Mesenchymal stem cell (in vitro differentiated cells and primary cell): ENCODE measurements around the gene ZBTB45. TPM values are rescaled to one million over a fixed set of nuclear protein-coding genes. Genes with fewer than 3 reads are reported as not detected.
A peak's percentile ranks its signal among the peaks of the same experiment; 100 is the strongest.

Experiments used
- DNase-seq: peaks from one replicate; pipeline ENCODE4 v3.0.0-alpha.2; 2013
- H2AFZ ChIP-seq: one replicate; pipeline ENCODE4 v1.6.1; 2013; ENCODE audit warnings: low read depth, mild to moderate bottlenecking, control low read depth, inconsistent platforms, low read length, moderate library complexity
- H2AK5ac ChIP-seq: 2 replicates; pipeline ENCODE4 v1.6.1; 2013; ENCODE audit warnings: low read length, moderate library complexity, mild to moderate bottlenecking, inconsistent platforms; ENCODE audit not compliant: severe bottlenecking
- H2BK120ac ChIP-seq: one replicate; pipeline ENCODE4 v1.6.1; 2013; ENCODE audit warnings: low read depth, mild to moderate bottlenecking, inconsistent platforms, low read length, moderate library complexity
- H2BK12ac ChIP-seq, 2 experiments: one replicate each; pipeline ENCODE4 v1.6.1; 2013; ENCODE audit warnings: inconsistent platforms in 2 of 2, low read length in 2 of 2, mild to moderate bottlenecking in 2 of 2, moderate library complexity in 2 of 2, control low read depth in 1 of 2
- H2BK15ac ChIP-seq: one replicate; pipeline ENCODE4 v1.6.1; 2013; ENCODE audit warnings: mild to moderate bottlenecking, low read depth, inconsistent platforms; ENCODE audit not compliant: poor library complexity, severe bottlenecking
- H2BK5ac ChIP-seq: 2 replicates; pipeline ENCODE4 v1.6.1; 2013; ENCODE audit warnings: low read depth, mild to moderate bottlenecking, low read length, control low read depth, inconsistent platforms; ENCODE audit not compliant: poor library complexity, severe bottlenecking
- H3K14ac ChIP-seq, 2 experiments: one replicate each; pipeline ENCODE4 v1.6.1; 2013; ENCODE audit warnings: inconsistent platforms in 2 of 2, low read length in 2 of 2, control low read depth in 1 of 2, mild to moderate bottlenecking in 1 of 2, moderate library complexity in 1 of 2
- H3K18ac ChIP-seq, 2 experiments: one replicate each; pipeline ENCODE4 v1.6.1; 2013; ENCODE audit warnings: inconsistent platforms in 2 of 2, low read length in 2 of 2, control low read depth in 1 of 2, low read depth in 1 of 2, mild to moderate bottlenecking in 1 of 2
- H3K23ac ChIP-seq, 2 experiments: one replicate each; pipeline ENCODE4 v1.6.1; 2013; ENCODE audit warnings: inconsistent platforms in 2 of 2, low read length in 2 of 2, mild to moderate bottlenecking in 2 of 2, moderate library complexity in 2 of 2, control low read depth in 1 of 2
- H3K27ac ChIP-seq: 2 replicates; pipeline ENCODE4 v1.5.1; 2013; ENCODE audit warnings: mild to moderate bottlenecking, moderate library complexity, low read length, control low read depth, inconsistent platforms; ENCODE audit not compliant: poor library complexity, severe bottlenecking
- H3K27me3 ChIP-seq, 2 experiments: 2 replicates each; pipeline versions ENCODE4 v1.6.1 to v1.7.0; 2013; ENCODE audit warnings: low read length in 2 of 2, mild to moderate bottlenecking in 2 of 2, moderate library complexity in 2 of 2, control low read depth in 1 of 2, inconsistent platforms in 1 of 2; ENCODE audit not compliant: control insufficient read depth in 1 of 2, insufficient read depth in 1 of 2
- H3K36me3 ChIP-seq, 2 experiments: 2 replicates each; pipeline versions ENCODE4 v1.6.1 to v1.7.0; 2013; ENCODE audit warnings: low read length in 2 of 2, control low read depth in 1 of 2, inconsistent platforms in 1 of 2, low read depth in 1 of 2, mild to moderate bottlenecking in 1 of 2; ENCODE audit not compliant: insufficient read depth in 2 of 2, control insufficient read depth in 1 of 2
- H3K4ac ChIP-seq, 2 experiments: one replicate each; pipeline ENCODE4 v1.6.1; 2013; ENCODE audit warnings: inconsistent platforms in 2 of 2, low read length in 2 of 2, mild to moderate bottlenecking in 2 of 2, moderate library complexity in 2 of 2, control low read depth in 1 of 2, low read depth in 1 of 2
- H3K4me1 ChIP-seq: 2 replicates; pipeline ENCODE4 v1.6.1; 2013; ENCODE audit warnings: low read depth, low read length, control low read depth; ENCODE audit not compliant: control insufficient read depth, insufficient read depth
- H3K4me2 ChIP-seq: 2 replicates; pipeline ENCODE4 v1.6.1; 2013; ENCODE audit warnings: low read length, mild to moderate bottlenecking, inconsistent platforms; ENCODE audit not compliant: poor library complexity, severe bottlenecking
- H3K4me3 ChIP-seq, 2 experiments: 2 replicates each; pipeline versions ENCODE4 v1.5.1 to v1.7.0; 2013; ENCODE audit warnings: low read length in 2 of 2, mild to moderate bottlenecking in 2 of 2, control low read depth in 1 of 2, low read depth in 1 of 2; ENCODE audit not compliant: insufficient read depth in 1 of 2
- H3K79me1 ChIP-seq: replicated peaks from 2 replicates; pipeline ENCODE4 v1.6.1; 2013; ENCODE audit warnings: mild to moderate bottlenecking, control low read depth, low read length, inconsistent platforms; ENCODE audit not compliant: poor library complexity, severe bottlenecking
- H3K9ac ChIP-seq: 2 replicates; pipeline ENCODE4 v1.7.0; 2013; ENCODE audit warnings: mild to moderate bottlenecking, low read length, moderate library complexity
- H3K9me3 ChIP-seq: 2 replicates; pipeline ENCODE4 v1.7.0; 2013; ENCODE audit warnings: mild to moderate bottlenecking, low read length; ENCODE audit not compliant: control insufficient read depth
- H4K8ac ChIP-seq: one replicate; pipeline ENCODE4 v1.6.1; 2013; ENCODE audit warnings: inconsistent platforms, mild to moderate bottlenecking, low read length, moderate library complexity
- H4K91ac ChIP-seq: one replicate; pipeline ENCODE4 v1.6.1; 2013; ENCODE audit warnings: mild to moderate bottlenecking, low read length, inconsistent platforms
- WGBS: methylation state at CpG from one replicate; pipeline ENCODE4 v1.1.7; 2013; ENCODE audit warnings: mixed read lengths; 5-methylcytosine and 5-hydroxymethylcytosine counted together
- small RNA-seq: library from polyadenylated mRNA; stranded (forward); fragments of <200 nt; extraction: miRNeasy Mini kit (QIAGEN cat#:217004); gene quantifications from one replicate; pipeline ENCODE3, GENCODE V24; 2013; ENCODE audit warnings: low read depth

ZBTB45 gene

DNA sequence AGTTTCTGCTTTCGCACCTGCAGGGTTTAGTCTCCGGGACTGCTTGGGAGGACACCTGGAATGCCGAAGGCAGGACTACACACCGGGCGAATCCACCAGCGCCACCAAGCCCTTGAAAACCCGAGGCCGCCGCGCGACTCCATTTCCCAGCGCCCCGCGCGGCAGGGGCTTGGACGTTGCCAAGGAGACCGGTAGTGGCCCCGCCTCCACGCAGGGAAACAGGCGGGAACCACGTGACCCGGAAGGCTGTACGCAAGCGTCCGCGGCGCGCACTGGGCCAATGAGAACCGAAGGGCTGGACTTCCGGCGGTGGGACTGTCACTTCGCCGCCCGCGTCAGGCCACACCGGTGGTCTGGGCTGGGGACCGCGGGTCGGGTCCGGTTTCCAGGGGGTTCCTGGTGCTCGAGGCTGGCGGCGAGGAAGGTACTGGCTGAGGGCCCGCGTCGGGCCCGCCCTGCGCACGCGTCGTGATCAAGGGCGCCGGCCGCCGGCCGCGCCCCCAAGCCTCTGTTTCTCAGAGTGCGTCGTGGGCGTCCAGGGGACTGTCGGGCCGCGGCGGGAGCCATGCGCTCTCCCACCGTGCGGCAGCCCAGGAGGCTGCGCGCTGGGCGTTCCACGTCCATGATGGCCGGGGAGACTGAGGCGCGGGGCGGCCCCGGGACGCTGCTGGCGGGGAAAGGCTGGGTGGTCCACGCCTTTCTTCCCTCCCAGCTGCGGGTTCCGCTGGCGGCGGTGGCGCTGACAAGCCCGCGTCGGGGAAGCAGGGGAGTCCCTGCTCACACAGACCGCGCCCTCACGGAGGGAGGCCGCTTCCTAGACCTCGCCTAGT is 52.6 kb downstream of the ZBTB45 start, which contains the start of gene ZNF324:
Gene ZNF324 (plus strand): TSS at position 321 of the 830 bp plus-strand sequence. CDS start 2,106 bp downstream, outside the sequence.
- no peak within 1 kb of the TSS for H3K27ac ChIP-seq
- no peak within 1 kb of the TSS for H2BK120ac ChIP-seq
- H3K4ac ChIP-seq: peak within 1 kb of the TSS; percentile 35 to 81
- peak within 1 kb of the TSS; percentile 81 for H2BK15ac ChIP-seq
- peak within 1 kb of the TSS in 1 of 2 experiments; percentile 34 for H3K23ac ChIP-seq
- WGBS: under 1% methylated on average over 90 of the region's 92 CpGs
- H3K9me3 ChIP-seq: no peaks in the 10 kb centered on the region
- peak within 1 kb of the TSS; percentile 91 for H3K9ac ChIP-seq
- H4K8ac ChIP-seq: peak within 1 kb of the TSS; percentile 60
- peak within 1 kb of the TSS; percentile 67 for H4K91ac ChIP-seq
- peak within 1 kb of the TSS; percentile 26 to 29 for H3K14ac ChIP-seq
- peaks cover 22 to 29% of the 10 kb centered on the region in 2 experiments for H3K36me3 ChIP-seq
- H3K4me2 ChIP-seq: peak within 1 kb of the TSS; percentile 99
- H3K4me3 ChIP-seq: peak within 1 kb of the TSS; percentile 90 to 98
- peaks cover 17% of the 10 kb centered on the region for H3K4me1 ChIP-seq
- H2BK5ac ChIP-seq: no peak within 1 kb of the TSS
- peak; percentile 97 for DNase-seq
- no peak within 1 kb of the TSS for H2AK5ac ChIP-seq
- H3K27me3 ChIP-seq: no peaks in the 10 kb centered on the region
- peak within 1 kb of the TSS in 1 of 2 experiments; percentile 49 for H2BK12ac ChIP-seq
- peak within 1 kb of the TSS; percentile 54 to 80 for H3K18ac ChIP-seq
- H3K79me1 ChIP-seq: peaks cover 27% of the 10 kb centered on the region
- peak within 1 kb of the TSS; percentile 97 for H2AFZ ChIP-seq

DNA sequence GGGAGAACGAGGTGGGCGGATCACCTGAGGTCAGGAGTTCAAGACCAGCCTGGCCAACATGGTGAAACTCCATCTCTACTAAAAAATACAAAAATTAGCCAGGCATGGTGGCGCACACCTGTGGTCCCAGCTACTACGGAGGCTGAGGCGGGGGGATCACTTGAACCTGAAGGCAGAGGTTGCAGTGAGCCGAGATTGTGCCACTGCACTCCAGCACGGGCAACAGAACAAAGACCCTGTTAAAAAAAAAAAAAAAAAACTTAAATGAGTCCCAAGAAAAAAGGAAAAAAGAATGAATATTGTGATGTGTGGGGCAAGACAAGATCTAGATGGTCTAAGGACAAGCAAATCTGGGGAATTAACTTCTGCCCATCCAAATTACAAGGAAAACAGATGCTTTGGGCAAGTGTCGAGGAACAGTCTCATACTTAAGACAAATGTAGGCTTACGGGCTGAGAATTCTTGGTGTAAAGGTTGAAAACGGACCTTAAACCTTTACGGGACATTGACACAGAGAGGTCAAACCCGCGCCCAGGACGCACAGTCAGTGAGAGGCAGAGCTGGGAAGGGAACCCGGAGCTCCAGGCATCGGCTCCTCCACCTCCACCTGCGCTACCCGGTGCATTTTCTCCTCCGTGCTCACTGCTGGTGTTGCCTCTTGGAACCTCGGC is 53.4 kb downstream of the ZBTB45 start:
- Histone ChIP-seq H3K23ac (no peak overlapping the region), H4K91ac (no peak overlapping the region), H2BK5ac (no peak overlapping the region), H3K36me3 (peaks cover 17 to 22% of the 10 kb centered on the region in 2 experiments), H3K27ac (no peak overlapping the region), H3K79me1 (peaks cover 24% of the 10 kb centered on the region), H3K27me3 (no peaks in the 10 kb centered on the region), H3K4me1 (peaks cover 17% of the 10 kb centered on the region), H3K4me2 (peak overlapping the region; percentile 99), H3K4me3 (peak overlapping the region; percentile 53 to 90), H3K18ac (no peak overlapping the region), H4K8ac (peak overlapping the region; percentile 5), H3K9me3 (no peaks in the 10 kb centered on the region), H3K9ac (peak overlapping the region; percentile 91), H2BK120ac (no peak overlapping the region), H2BK15ac (no peak overlapping the region), H3K4ac (no peak overlapping the region), H3K14ac (peak overlapping the region in 1 of 2 experiments; percentile 26), H2BK12ac (peak overlapping the region in 1 of 2 experiments; percentile 49), H2AK5ac (no peak overlapping the region), H2AFZ (peak overlapping the region; percentile 97)
- DNase-seq: no peak
- WGBS: 41% methylated on average over 18 of the region's 20 CpGs

Small RNA genes within 50 kb of the gene (small RNA-seq; reads per million reads assigned to genes)
- 2.0 reads per million for gene MIR6807
- gene RN7SL525P: not detected
- gene RN7SL693P: not detected
- gene RNU6-1337P: not detected
